Measurements from ENCODE around the gene MAD2L1BP.

MAD2L1BP gene

GRCh38 chr6:43606019-43606418 is 29.6 kb upstream of the MAD2L1BP start:
- DNase-seq = no peak
- Histone ChIP-seq H3K4me3 (no peak overlapping the region), H3K4me1 (no peaks in the 10 kb centered on the region), H3K36me3 (peaks cover 17 to 74% (median 39%) of the 10 kb centered on the region in 3 donors), H3K9me3 (no peaks in the 10 kb centered on the region), H3K27ac (no peak overlapping the region), H3K27me3 (no peaks in the 10 kb centered on the region)
- no peak for TF ChIP-seq CTCF (IDR thresholded peaks at IDR 0.05)
- intact Hi-C loops (cut with DNase I; ENCODE audit: low total_unique reads) = no loop called here

- peak in 1 of 2 donors; percentile 71 for DNase-seq
- peak; percentile 71 to 73 for TF ChIP-seq CTCF (IDR thresholded peaks at IDR 0.05)
- no peaks in the 10 kb centered on the region for H3K9me3 ChIP-seq
- no peak overlapping the region for H3K4me3 ChIP-seq
- peaks cover 6 to 74% (median 32%) of the 10 kb centered on the region in 3 donors for H3K36me3 ChIP-seq
- intact Hi-C loops (cut with DNase I; ENCODE audit: low total_unique reads) = no loop called here
- H3K4me1 ChIP-seq = no peaks in the 10 kb centered on the region
- no peak overlapping the region for H3K27ac ChIP-seq
- no peaks in the 10 kb centered on the region for H3K27me3 ChIP-seq
Observed at GRCh38 chr6:43608310-43608763, 27.3 kb upstream of the MAD2L1BP start.

GRCh38 chr6:43608807-43609206 is 26.8 kb upstream of the MAD2L1BP start:
- H3K27ac ChIP-seq = no peak overlapping the region
- H3K4me1 ChIP-seq = no peaks in the 10 kb centered on the region
- H3K27me3 ChIP-seq = no peaks in the 10 kb centered on the region
- no peaks in the 10 kb centered on the region for H3K9me3 ChIP-seq
- DNase-seq = no peak
- intact Hi-C loops (cut with DNase I; ENCODE audit: low total_unique reads) = no loop called here
- no peak overlapping the region for H3K4me3 ChIP-seq
- peaks cover 10 to 74% (median 33%) of the 10 kb centered on the region in 3 donors for H3K36me3 ChIP-seq
- no peak for TF ChIP-seq CTCF (IDR thresholded peaks at IDR 0.05)

- intact Hi-C loops (cut with DNase I; ENCODE audit: low total_unique reads) = no loop called here
Observed at GRCh38 chr6:43609402-43609801, 26.2 kb upstream of the MAD2L1BP start.

GRCh38 chr6:43610431-43610830 is 25.2 kb upstream of the MAD2L1BP start:
- Histone ChIP-seq H3K27me3 (no peaks in the 10 kb centered on the region), H3K4me1 (no peaks in the 10 kb centered on the region), H3K27ac (no peak overlapping the region), H3K36me3 (peaks cover 16 to 73% (median 41%) of the 10 kb centered on the region in 3 donors), H3K4me3 (no peak overlapping the region), H3K9me3 (no peaks in the 10 kb centered on the region)
- intact Hi-C loops (cut with DNase I; ENCODE audit: low total_unique reads) = no loop called here
- no peak for DNase-seq
- no peak for TF ChIP-seq CTCF (IDR thresholded peaks at IDR 0.05)

More at GRCh38 chr6:43609402-43609801, 26.2 kb upstream of the MAD2L1BP start:
- H3K27me3 ChIP-seq = no peaks in the 10 kb centered on the region
- H3K4me1 ChIP-seq = no peaks in the 10 kb centered on the region
- no peak overlapping the region for H3K27ac ChIP-seq
- H3K36me3 ChIP-seq = peaks cover 16 to 75% (median 38%) of the 10 kb centered on the region in 3 donors
- no peak for TF ChIP-seq CTCF (IDR thresholded peaks at IDR 0.05)
- H3K4me3 ChIP-seq = no peak overlapping the region
- no peaks in the 10 kb centered on the region for H3K9me3 ChIP-seq
- no peak for DNase-seq
